Fibroblast of lung (primary cell): Measurements from ENCODE around the gene TMEM8B. TPM values are rescaled to one million over a fixed set of nuclear protein-coding genes. Genes with fewer than 3 reads are reported as not detected.

ENCODE experiments used
- DNase-seq, 2 donors: peaks; one replicate each; pipeline versions ENCODE4 v3.0.0 to v3.0.0-alpha.2; 2010; ENCODE audit warnings: low read depth in 2 of 2
- H2AFZ ChIP-seq: 2 replicates; pipeline ENCODE4 v1.5.1; 2012; ENCODE audit warnings: low read length, control low read depth, inconsistent platforms
- H3K27ac ChIP-seq: 2 replicates; pipeline ENCODE4 v1.5.1; 2011; ENCODE audit warnings: low read length, control low read depth; ENCODE audit not compliant: insufficient read depth
- H3K27me3 ChIP-seq: 2 replicates; pipeline ENCODE4 v1.5.1; 2011; ENCODE audit warnings: mild to moderate bottlenecking, low read length; ENCODE audit not compliant: control insufficient read depth, insufficient read depth
- H3K36me3 ChIP-seq: 2 replicates; pipeline ENCODE4 v1.5.1; 2011; ENCODE audit warnings: low read length; ENCODE audit not compliant: control insufficient read depth, insufficient read depth
- H3K4me1 ChIP-seq: 2 replicates; pipeline ENCODE4 v1.5.1; 2011; ENCODE audit warnings: low read length; ENCODE audit not compliant: control insufficient read depth, insufficient read depth; ENCODE audit errors: extremely low read depth
- H3K4me2 ChIP-seq: 2 replicates; pipeline ENCODE4 v1.5.1; 2011; ENCODE audit warnings: low read length, control low read depth; ENCODE audit not compliant: insufficient read depth; ENCODE audit errors: extremely low read depth
- H3K4me3 ChIP-seq, 4 experiments: fragments of 200-600 bp in 1 of 4; sonication (generic) in 1 of 4; replicated peaks in 1 of 4; 2 replicates each; pipeline ENCODE4 v1.5.1; 2011 to 2016; ENCODE audit warnings: low read length in 4 of 4, low read depth in 3 of 4, mild to moderate bottlenecking in 3 of 4, control low read depth in 2 of 4, inconsistent platforms in 1 of 4, mixed read lengths in 1 of 4; ENCODE audit not compliant: insufficient read depth in 1 of 4; ENCODE audit errors: control extremely low read depth in 1 of 4
- H3K79me2 ChIP-seq: 2 replicates; pipeline ENCODE4 v1.5.1; 2012; ENCODE audit warnings: mild to moderate bottlenecking, low read length, inconsistent platforms; ENCODE audit not compliant: control insufficient read depth, insufficient read depth
- H3K9ac ChIP-seq: 2 replicates; pipeline ENCODE4 v1.5.1; 2011; ENCODE audit warnings: mild to moderate bottlenecking, low read length, control low read depth; ENCODE audit not compliant: insufficient read depth
- H3K9me3 ChIP-seq: 2 replicates; pipeline ENCODE4 v1.5.1; 2012; ENCODE audit warnings: low read depth, low read length; ENCODE audit not compliant: control insufficient read depth, insufficient read depth
- H4K20me1 ChIP-seq: 2 replicates; pipeline ENCODE4 v1.5.1; 2011; ENCODE audit warnings: low read length; ENCODE audit not compliant: control insufficient read depth, insufficient read depth; ENCODE audit errors: extremely low read depth
- EZH2 ChIP-seq: IDR thresholded peaks from 2 replicates; pipeline ENCODE4 v1.5.1; 2012; ENCODE audit warnings: low read length, control low read depth, mild to moderate bottlenecking; ENCODE audit errors: missing control alignments
- polyA plus RNA-seq, 2 donors: library from polyadenylated mRNA; depleted of rRNA in 1 of 2; stranded (reverse) in 1 of 2; unstranded in 1 of 2; fragments of >200 nt; gene quantifications; 2 replicates each; pipeline ENCODE4 v1.2.1, GENCODE V29; 2011 to 2012; ENCODE audit warnings: missing spikeins in 1 of 2
- total RNA-seq: library from RNA; depleted of rRNA; stranded (reverse); fragments of >200 nt; gene quantifications from 2 replicates; pipeline ENCODE4 v1.2.1, GENCODE V29; 2014
- TF ChIP-seq, protein P1 (sequence below), 2 donors: IDR thresholded peaks in 1 of 2; conservative IDR thresholded peaks in 1 of 2; 1 replicate in 1 of 2; 2 replicates in 1 of 2; pipeline ENCODE4 v1.5.1; 2011 to 2012; ENCODE audit warnings: low read length in 2 of 2, control low read depth in 1 of 2, inconsistent platforms in 1 of 2, low read depth in 1 of 2, mild to moderate bottlenecking in 1 of 2

Gene TMEM8B
- total and polyA plus RNA-seq, 2 donors (not counting 1 experiment from before 2014, with no cell fraction given) = 2.7 to 3.0 TPM

DNA sequence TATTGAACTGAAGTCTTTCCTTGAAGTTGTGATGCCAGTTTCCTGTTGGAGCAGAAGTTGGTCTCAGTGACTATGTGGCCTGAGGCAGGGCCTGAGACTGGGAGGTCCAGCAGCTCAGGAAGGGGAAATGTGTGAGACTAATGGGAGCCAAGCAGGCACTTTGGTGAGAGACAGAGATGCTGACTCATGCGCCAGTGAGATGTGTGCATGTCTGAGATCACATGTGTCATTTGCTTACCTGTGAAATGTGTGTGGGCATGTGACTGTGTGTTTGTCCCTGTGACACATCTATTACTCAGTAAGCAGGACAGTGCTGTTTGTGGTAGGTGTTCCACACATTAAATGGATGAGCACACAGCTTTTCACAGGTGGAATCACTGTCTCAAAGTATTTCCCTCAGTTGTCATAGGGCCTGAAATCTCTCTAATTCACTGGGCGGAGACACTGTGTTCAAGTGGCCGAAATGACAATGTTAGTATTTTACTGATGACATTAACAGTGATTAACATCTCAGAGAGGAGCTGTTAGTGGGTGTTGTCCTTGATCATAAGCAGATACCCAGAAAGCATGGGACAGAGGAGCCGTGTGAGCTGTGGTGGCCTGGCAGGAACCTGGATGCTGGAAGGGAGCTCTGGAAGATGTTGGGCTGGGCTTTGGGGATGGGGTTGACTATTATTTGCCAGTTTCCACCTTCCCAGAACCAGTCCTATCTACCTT lies 30.2 kb upstream of the TMEM8B start:
- Histone ChIP-seq H3K27me3 (no peaks in the 10 kb centered on the region), H3K9ac (no peak overlapping the region), H3K36me3 (peaks cover 3% of the 10 kb centered on the region), H3K4me3 (no peak overlapping the region), H3K9me3 (no peaks in the 10 kb centered on the region), H3K4me1 (no peaks in the 10 kb centered on the region), H3K27ac (no peak overlapping the region), H4K20me1 (no peaks in the 10 kb centered on the region), H3K79me2 (no peaks in the 10 kb centered on the region), H2AFZ (no peak overlapping the region), H3K4me2 (no peak overlapping the region)
- peak in 1 of 2 donors; percentile 62 for DNase-seq
- TF ChIP-seq EZH2 = no peak
- TF ChIP-seq, protein P1, sequence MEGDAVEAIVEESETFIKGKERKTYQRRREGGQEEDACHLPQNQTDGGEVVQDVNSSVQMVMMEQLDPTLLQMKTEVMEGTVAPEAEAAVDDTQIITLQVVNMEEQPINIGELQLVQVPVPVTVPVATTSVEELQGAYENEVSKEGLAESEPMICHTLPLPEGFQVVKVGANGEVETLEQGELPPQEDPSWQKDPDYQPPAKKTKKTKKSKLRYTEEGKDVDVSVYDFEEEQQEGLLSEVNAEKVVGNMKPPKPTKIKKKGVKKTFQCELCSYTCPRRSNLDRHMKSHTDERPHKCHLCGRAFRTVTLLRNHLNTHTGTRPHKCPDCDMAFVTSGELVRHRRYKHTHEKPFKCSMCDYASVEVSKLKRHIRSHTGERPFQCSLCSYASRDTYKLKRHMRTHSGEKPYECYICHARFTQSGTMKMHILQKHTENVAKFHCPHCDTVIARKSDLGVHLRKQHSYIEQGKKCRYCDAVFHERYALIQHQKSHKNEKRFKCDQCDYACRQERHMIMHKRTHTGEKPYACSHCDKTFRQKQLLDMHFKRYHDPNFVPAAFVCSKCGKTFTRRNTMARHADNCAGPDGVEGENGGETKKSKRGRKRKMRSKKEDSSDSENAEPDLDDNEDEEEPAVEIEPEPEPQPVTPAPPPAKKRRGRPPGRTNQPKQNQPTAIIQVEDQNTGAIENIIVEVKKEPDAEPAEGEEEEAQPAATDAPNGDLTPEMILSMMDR (conservative IDR thresholded peaks at IDR 0.05 in 1 of 2, IDR thresholded peaks at IDR 0.05 in 1 of 2; ENCODE audit: low read depth in 1 of 2, low read length in 2 of 2) = no peak

DNA sequence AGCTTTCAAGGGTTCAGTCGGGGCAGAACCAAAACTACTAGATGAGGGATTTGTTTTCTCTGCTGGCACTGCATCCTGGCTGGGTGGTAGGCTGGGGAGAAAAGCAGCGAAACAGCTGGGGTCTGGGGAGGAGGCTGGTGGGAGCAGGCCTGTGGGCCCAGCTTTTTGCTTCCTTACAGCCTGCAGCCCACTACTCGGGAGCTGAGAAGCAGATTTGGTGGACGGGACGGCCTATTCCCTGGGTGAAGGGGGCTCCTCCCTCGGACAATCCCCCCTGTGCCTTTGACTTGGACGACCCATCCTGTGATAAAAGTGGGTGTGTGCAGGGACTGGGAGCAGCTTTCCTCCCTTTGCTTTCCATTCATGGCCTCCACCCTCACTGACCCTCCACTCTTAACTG lies 28.5 kb upstream of the TMEM8B start:
- no peaks in the 10 kb centered on the region for H4K20me1 ChIP-seq
- H3K9ac ChIP-seq = no peak overlapping the region
- no peaks in the 10 kb centered on the region for H3K9me3 ChIP-seq
- TF ChIP-seq EZH2 = no peak
- TF ChIP-seq, protein P1 (conservative IDR thresholded peaks at IDR 0.05 in 1 of 2, IDR thresholded peaks at IDR 0.05 in 1 of 2; ENCODE audit: low read depth in 1 of 2, low read length in 2 of 2) = no peak
- no peaks in the 10 kb centered on the region for H3K4me1 ChIP-seq
- no peak overlapping the region for H3K4me3 ChIP-seq
- no peaks in the 10 kb centered on the region for H3K27me3 ChIP-seq
- H2AFZ ChIP-seq = no peak overlapping the region
- H3K27ac ChIP-seq = no peak overlapping the region
- no peak overlapping the region for H3K4me2 ChIP-seq
- H3K79me2 ChIP-seq = no peaks in the 10 kb centered on the region
- no peak for DNase-seq
- peaks cover 3% of the 10 kb centered on the region for H3K36me3 ChIP-seq

DNA sequence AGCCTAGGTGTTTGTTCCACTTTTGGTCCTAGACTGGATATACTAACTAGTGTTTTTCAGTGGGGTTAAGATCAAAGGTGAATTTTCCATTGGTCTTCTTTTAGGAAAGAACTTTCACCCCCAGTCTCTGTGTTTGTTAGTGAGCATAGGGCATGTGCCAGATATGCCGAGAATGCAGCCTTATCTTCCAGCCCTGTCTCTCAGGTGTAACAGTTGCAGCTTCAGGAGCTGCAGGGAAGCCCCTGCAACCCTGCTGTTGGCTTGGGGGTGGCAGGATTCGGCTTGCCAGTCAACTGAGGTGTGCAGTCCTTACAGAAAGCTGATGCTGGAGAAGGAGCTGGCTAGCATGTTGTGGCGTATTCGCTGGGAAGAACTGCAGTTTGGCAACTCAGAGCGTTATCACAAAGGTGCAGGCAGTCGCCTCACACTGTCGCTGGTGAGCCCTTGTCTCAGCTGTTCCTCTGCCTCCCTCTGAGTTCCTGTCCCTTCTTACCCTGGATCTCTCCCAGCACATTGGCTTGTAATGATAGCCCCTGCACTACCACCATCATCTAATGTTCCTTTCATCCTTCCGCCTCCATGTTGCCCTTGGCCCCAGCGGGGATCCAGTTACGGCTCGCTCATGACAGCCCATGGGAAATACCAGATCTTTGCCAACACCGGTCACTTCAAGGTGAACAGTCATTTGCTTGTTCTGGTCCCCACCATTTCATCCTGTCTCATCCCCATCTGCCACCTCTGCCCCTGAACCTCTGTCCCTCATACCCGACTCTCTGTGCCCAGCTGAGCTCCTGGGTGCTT lies 27.5 kb upstream of the TMEM8B start:
- no peak for DNase-seq
- H3K27ac ChIP-seq = no peak overlapping the region
- no peaks in the 10 kb centered on the region for H4K20me1 ChIP-seq
- H3K79me2 ChIP-seq = no peaks in the 10 kb centered on the region
- H3K4me3 ChIP-seq = no peak overlapping the region
- peaks cover 9% of the 10 kb centered on the region for H3K36me3 ChIP-seq
- TF ChIP-seq, protein P1 (conservative IDR thresholded peaks at IDR 0.05 in 1 of 2, IDR thresholded peaks at IDR 0.05 in 1 of 2; ENCODE audit: low read depth in 1 of 2, low read length in 2 of 2) = no peak
- no peak for TF ChIP-seq EZH2
- no peaks in the 10 kb centered on the region for H3K4me1 ChIP-seq
- H2AFZ ChIP-seq = no peak overlapping the region
- no peaks in the 10 kb centered on the region for H3K27me3 ChIP-seq
- H3K4me2 ChIP-seq = no peak overlapping the region
- H3K9me3 ChIP-seq = no peaks in the 10 kb centered on the region
- no peak overlapping the region for H3K9ac ChIP-seq
